Activated CD8-positive, alpha-beta memory T cell treated with anti-CD3 and anti-CD28 coated beads, Interleukin-2, amount 50 U/mL, for 24 hours (primary cell): ENCODE data around the gene AP1G1.
"Not testable (repeated sequence)": the region's sequence is repeated elsewhere in the genome, so short reads cannot be mapped to it uniquely, and the experiment has no call there.

Source experiments
- DNase-seq: peaks from one replicate; pipeline ENCODE4 v3.0.0-alpha.2; 2020; ENCODE audit errors: extremely low read depth

The AP1G1 gene

DNA sequence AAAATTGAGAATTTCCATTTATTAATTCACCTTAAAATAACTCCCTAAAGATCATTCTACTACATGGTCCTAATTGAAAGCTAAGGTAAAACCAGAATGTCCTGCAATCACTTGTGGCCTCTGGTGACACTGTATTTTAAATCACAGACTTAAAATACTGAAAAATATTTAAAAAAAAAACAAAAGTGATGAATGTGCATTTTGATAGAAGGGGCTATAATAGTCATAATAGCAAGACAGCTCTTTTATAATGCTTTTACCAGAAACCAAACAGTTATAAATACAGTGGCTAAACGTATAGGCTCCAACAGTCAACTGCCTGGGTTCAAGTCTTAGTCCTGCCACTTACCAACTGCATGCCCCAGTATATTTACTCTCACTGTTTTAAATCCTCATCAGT lies 105.3 kb downstream of the AP1G1 start:
- no peak for DNase-seq

DNA sequence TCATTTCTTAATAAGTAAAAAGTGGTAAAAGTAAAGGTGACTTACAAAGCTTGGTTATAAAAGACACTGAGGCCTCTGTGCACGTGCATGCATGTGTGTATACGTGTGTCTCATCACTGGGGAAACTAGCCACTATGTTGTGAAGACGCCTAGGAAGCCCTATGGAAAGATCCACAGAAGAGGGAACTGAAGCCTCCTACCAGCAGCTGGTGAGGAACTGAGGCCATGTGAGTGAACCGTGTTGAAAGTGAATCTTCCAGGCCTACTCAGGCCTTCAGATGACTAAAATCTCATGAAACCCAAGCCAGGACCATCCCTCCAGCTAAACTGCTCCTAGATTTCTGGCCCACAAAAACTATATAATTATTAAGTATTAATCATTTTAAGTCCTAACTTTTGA lies 107.8 kb downstream of the AP1G1 start:
- DNase-seq = no peak

DNA sequence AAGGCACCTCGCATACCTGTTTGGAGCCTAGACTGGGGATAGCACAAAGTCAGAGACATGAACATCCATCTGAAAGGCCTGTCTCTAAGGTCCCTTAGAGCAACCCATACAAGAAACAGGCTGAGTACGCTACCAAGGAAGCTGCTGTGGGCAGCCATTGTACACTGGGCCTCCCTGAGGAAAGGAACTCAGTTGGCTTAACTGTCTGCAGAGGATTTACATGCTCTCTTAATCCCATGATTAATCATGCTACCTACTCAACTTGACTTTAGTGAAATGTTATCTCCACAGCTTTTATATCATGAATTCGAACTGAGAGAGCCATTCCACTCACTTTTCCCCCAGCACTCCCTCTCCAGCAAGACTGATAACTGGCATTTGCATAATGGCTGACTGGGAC lies 110.1 kb downstream of the AP1G1 start:
- no peak for DNase-seq

DNA sequence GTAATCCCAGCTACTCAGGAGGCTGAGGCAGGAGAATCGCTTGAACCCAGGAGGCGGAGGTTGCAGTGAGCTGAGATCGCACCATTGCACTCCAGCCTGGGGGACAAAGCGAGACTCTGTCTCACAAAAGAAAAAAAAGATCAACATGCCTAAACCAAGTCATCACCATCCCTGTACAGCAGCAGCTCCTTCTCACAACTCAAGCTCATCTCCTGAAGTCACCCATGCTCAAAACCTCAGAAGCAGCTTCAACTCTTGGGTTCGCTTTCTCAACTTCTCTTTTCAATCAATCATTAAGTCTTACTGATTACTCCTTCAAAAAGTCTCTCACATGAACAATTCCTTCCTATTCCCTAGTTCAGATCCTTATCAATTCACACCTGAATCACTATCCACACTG lies 115.5 kb downstream of the AP1G1 start:
- DNase-seq = no peak

DNA sequence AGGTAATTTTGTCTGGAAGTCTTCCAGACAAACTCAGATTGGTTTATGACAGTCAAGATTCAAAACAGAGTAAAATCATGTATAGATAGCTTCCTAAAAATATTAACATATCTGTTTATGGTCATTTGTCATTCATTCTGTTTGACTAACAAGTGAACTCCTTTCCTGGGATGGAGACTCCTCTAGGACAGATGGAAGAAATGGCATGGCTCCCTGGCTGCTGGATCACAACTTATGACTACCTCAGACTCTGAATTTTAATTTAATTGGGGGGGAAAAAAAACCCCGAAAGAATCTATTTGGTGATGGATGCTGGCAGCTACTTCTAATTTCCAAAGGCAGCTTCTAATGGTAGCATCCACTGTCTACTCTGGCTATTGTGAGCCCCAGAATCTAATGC lies 118.7 kb downstream of the AP1G1 start:
- no peak for DNase-seq

DNA sequence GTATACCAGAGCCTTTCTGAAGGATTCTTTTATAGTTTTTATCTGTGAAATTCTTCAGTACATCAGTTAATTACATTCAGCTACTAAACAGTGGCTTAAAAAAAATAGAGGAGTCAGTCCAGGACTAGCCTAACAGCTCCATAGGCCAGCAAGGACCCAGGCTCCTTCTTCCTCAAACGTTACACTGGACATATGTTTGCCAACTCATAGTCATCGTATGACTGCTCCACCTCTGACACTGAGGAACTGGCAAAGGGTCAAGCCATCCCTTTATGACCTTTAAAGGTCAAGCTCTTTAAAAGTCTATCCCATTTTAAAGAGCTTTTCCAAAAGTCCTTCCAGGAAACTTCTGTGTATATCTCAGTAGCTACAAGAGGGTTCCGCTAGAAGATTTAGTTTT lies 120.8 kb downstream of the AP1G1 start:
- DNase-seq = no peak

DNA sequence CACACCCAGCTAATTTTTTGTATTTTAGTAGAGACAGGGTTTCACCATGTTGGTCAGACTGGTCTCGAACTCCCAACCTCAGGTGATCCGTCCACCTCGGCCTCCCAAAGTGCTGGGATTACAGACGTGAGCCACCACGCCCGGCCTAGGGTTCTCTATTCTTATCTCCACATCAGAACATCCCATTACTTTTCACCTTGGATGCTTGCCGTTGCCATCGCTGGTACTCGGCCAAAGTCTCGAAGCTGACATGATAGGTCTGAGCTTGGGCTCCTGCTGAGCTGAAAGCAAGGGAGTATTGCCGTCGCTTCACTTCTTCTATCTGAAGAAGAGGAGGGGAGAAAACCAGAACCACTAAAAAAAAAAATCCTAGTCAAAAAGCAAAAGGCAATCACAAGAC lies 124.4 kb downstream of the AP1G1 start:
- not testable (repeated sequence) for DNase-seq

DNA sequence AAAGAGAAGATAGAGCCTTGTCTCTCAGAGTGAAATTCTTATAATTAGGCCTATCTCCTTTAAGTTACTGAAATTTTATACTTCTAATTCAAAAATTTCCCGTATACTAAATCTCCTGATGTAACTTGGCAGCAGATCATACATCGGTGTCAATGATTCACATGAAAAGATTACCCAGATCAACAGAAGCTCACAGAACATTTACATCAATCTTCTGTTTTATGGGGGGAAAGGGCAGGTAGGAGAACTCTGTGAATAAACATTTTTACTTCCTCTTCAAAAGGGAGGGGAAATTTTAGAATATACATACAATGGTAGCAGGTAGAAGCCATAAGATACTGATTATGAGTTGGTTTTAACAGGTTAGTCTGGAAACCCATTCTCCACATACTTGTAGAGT lies 127.3 kb downstream of the AP1G1 start:
- DNase-seq = no peak
